GM23248 (cell line): ENCODE results near the gene NFIX.

ENCODE experiments used
- EZH2 ChIP-seq: fragments of 200-600 bp; sonication (generic); IDR thresholded peaks from 2 replicates; pipeline ENCODE4 v1.6.1; 2018; ENCODE audit warnings: antibody characterized with exemption, mild to moderate bottlenecking; ENCODE audit not compliant: insufficient read depth, poor library complexity, severe bottlenecking
- EZH2phosphoT487 ChIP-seq: fragments of 200-600 bp; sonication (generic); IDR thresholded peaks from 2 replicates; pipeline ENCODE4 v1.6.1; 2018; ENCODE audit warnings: antibody characterized with exemption, moderate library complexity, mild to moderate bottlenecking, low read depth; ENCODE audit not compliant: insufficient read depth

DNA sequence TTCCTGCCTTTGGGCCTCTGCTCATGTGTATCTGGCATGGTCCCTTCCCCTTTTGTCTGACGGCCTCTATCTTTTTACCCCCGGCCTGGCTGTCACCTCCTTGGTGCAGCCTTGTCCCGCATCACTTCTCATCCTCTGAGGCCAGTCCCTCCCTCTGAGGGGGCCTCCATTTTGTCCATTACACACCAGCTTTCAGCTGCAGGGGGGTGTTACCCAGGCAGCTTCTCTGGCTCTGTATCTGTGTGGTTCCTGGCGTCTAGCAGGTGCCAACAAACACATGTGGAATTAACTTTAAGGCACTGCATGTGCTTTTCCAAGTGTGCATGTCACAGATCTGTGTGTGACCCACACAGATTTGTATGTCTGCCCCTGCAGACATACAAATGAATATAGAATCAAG is 55.0 kb downstream of the NFIX start:
- TF ChIP-seq EZH2phosphoT487 (no peak), EZH2 (no peak)
